A673 (cell line): ENCODE results near the gene CENPV. TPM values are rescaled to one million over a fixed set of nuclear protein-coding genes. Genes with fewer than 3 reads are reported as not detected.
A peak's percentile ranks its signal among the peaks of the same experiment; 100 is the strongest.

ENCODE experiments used
- BruUV-seq: library from RNA; stranded (reverse); fragments of 400-500 nt; replicated peaks from 2 replicates; lab custom pipeline; 2021; lab: Mats Ljungman, UMichigan
- CTCF ChIA-PET: fragments of 300-600 bp; sonication (Branson Sonifier 250); formaldehyde crosslinking; loops from one replicate; lab custom pipeline; 2022; ENCODE audit warnings: antibody characterized with exemption; lab: Charles Lee
- POLR2A ChIA-PET: fragments of 300-600 bp; sonication (Branson Sonifier 250); formaldehyde crosslinking; loops from one replicate; lab custom pipeline; 2022; ENCODE audit warnings: antibody characterized with exemption; ENCODE audit not compliant: low non-redundant PET; lab: Charles Lee
- DNase-seq: peaks from one replicate; pipeline ENCODE4 v3.0.0-alpha.2; 2015; ENCODE audit warnings: low spot score
- H3K27ac ChIP-seq: fragments of 200-600 bp; sonication (generic); 2 replicates; pipeline ENCODE4 v1.5.1; 2016; ENCODE audit warnings: mixed run types, low read depth, mild to moderate bottlenecking, mixed read lengths, antibody characterized with exemption, low read length; ENCODE audit not compliant: poor library complexity, severe bottlenecking
- H3K27me3 ChIP-seq: fragments of 200-600 bp; sonication (generic); replicated peaks from 2 replicates; pipeline ENCODE4 v1.6.1; 2017; ENCODE audit warnings: mixed run types, low read depth, mild to moderate bottlenecking, mixed read lengths, antibody characterized with exemption, low read length; ENCODE audit not compliant: insufficient read depth, poor library complexity
- H3K36me3 ChIP-seq: fragments of 200-600 bp; sonication (generic); 2 replicates; pipeline ENCODE4 v1.6.1; 2016; ENCODE audit warnings: mixed run types, mild to moderate bottlenecking, mixed read lengths, antibody characterized with exemption, low read length; ENCODE audit not compliant: insufficient read depth, poor library complexity, severe bottlenecking
- H3K4me1 ChIP-seq: fragments of 200-600 bp; sonication (generic); 2 replicates; pipeline ENCODE4 v1.6.1; 2017; ENCODE audit warnings: mixed run types, mild to moderate bottlenecking, mixed read lengths, antibody characterized with exemption, low read length; ENCODE audit not compliant: insufficient read depth, poor library complexity, severe bottlenecking
- H3K4me3 ChIP-seq: fragments of 200-600 bp; sonication (generic); 2 replicates; pipeline ENCODE4 v1.5.1; 2016; ENCODE audit warnings: low read depth, mixed run types, mild to moderate bottlenecking, mixed read lengths, low read length; ENCODE audit not compliant: poor library complexity, severe bottlenecking
- H3K9me3 ChIP-seq: fragments of 200-600 bp; sonication (generic); 2 replicates; pipeline ENCODE4 v1.6.1; 2016; ENCODE audit warnings: mixed run types, low read depth, mild to moderate bottlenecking, mixed read lengths, antibody characterized with exemption, low read length; ENCODE audit not compliant: poor library complexity, severe bottlenecking
- EZH2 ChIP-seq: fragments of 200-600 bp; sonication (generic); IDR thresholded peaks from 2 replicates; pipeline ENCODE4 v1.6.1; 2017; ENCODE audit warnings: borderline replicate concordance, low read depth, mild to moderate bottlenecking, mixed read lengths, antibody characterized with exemption, low read length; ENCODE audit not compliant: poor library complexity, severe bottlenecking
- intact Hi-C: fragments of 100-400 bp; cut with micrococcal nuclease; formaldehyde crosslinking; loops from one replicate; pipeline ENCODE4 v1.10.0; 2022; ENCODE audit not compliant: unreplicated experiment
- total RNA-seq: library from RNA; stranded (reverse); gene quantifications from 2 replicates; pipeline ENCODE4 v1.2.3, GENCODE V29; 2021
- TF ChIP-seq, protein P1 (sequence below): fragments of 300-800, 200-600 bp; sonication (generic); conservative IDR thresholded peaks from 2 replicates; pipeline ENCODE4 v1.5.1; 2017; ENCODE audit warnings: low read depth, mild to moderate bottlenecking, antibody characterized with exemption, low read length, moderate library complexity, mixed read lengths

CENPV gene
- total RNA-seq, 1 experiment from 2014 or later = 147 TPM

- ChIA-PET CTCF (no interaction called here), POLR2A (no interaction called here)
- no peak for DNase-seq
- Histone ChIP-seq H3K9me3 (no peaks in the 10 kb centered on the region), H3K27ac (no peak overlapping the region), H3K27me3 (no peaks in the 10 kb centered on the region), H3K4me3 (no peak overlapping the region), H3K4me1 (no peaks in the 10 kb centered on the region), H3K36me3 (peaks cover 5% of the 10 kb centered on the region)
- BruUV-seq = no TSS peak
- intact Hi-C loops = no loop called here
- TF ChIP-seq, protein P1, sequence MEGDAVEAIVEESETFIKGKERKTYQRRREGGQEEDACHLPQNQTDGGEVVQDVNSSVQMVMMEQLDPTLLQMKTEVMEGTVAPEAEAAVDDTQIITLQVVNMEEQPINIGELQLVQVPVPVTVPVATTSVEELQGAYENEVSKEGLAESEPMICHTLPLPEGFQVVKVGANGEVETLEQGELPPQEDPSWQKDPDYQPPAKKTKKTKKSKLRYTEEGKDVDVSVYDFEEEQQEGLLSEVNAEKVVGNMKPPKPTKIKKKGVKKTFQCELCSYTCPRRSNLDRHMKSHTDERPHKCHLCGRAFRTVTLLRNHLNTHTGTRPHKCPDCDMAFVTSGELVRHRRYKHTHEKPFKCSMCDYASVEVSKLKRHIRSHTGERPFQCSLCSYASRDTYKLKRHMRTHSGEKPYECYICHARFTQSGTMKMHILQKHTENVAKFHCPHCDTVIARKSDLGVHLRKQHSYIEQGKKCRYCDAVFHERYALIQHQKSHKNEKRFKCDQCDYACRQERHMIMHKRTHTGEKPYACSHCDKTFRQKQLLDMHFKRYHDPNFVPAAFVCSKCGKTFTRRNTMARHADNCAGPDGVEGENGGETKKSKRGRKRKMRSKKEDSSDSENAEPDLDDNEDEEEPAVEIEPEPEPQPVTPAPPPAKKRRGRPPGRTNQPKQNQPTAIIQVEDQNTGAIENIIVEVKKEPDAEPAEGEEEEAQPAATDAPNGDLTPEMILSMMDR = no peak
- TF ChIP-seq EZH2 = no peak
Observed at GRCh38 chr17:16338391-16338790, 14.9 kb downstream of the CENPV start.

GRCh38 chr17:16329519-16330271, 23.6 kb downstream of the CENPV start:
- POLR2A ChIA-PET = no interaction called here

GRCh38 chr17:16328997-16329396, 24.3 kb downstream of the CENPV start:
- H3K27ac ChIP-seq = no peak overlapping the region
- peak; percentile 41 for DNase-seq
- no peaks in the 10 kb centered on the region for H3K27me3 ChIP-seq
- H3K36me3 ChIP-seq = peaks cover 4% of the 10 kb centered on the region
- intact Hi-C loops = no loop called here
- CTCF ChIA-PET = no interaction called here
- no TSS peak for BruUV-seq
- no peaks in the 10 kb centered on the region for H3K9me3 ChIP-seq
- TF ChIP-seq EZH2 = no peak
- TF ChIP-seq, protein P1 = no peak
- H3K4me3 ChIP-seq = no peak overlapping the region
- POLR2A ChIA-PET = no interaction called here
- H3K4me1 ChIP-seq = no peaks in the 10 kb centered on the region

More at GRCh38 chr17:16329519-16330271, 23.6 kb downstream of the CENPV start:
- BruUV-seq = no TSS peak
- no peak overlapping the region for H3K27ac ChIP-seq
- intact Hi-C loops = no loop called here
- DNase-seq = no peak
- TF ChIP-seq, protein P1 = no peak
- no peak for TF ChIP-seq EZH2
- H3K4me1 ChIP-seq = no peaks in the 10 kb centered on the region
- H3K36me3 ChIP-seq = peaks cover 4% of the 10 kb centered on the region
- H3K9me3 ChIP-seq = no peaks in the 10 kb centered on the region
- CTCF ChIA-PET = no interaction called here
- no peak overlapping the region for H3K4me3 ChIP-seq
- H3K27me3 ChIP-seq = no peaks in the 10 kb centered on the region
